Upper lobe of left lung (tissue), 6 donors: Measurements from ENCODE around the gene SIGLEC9. TPM values are rescaled to one million over a fixed set of nuclear protein-coding genes. Genes with fewer than 3 reads are reported as not detected.
A peak's percentile ranks its signal among the peaks of the same experiment; 100 is the strongest.

Experiments
- ATAC-seq, 2 donors: fragments of 200-7000 bp; cut with Tn5 transposase; one replicate each; pipeline ENCODE4 v1.9.1; 2022; ENCODE audit warnings: mild to moderate bottlenecking in 2 of 2, moderate library complexity in 2 of 2; ENCODE audit not compliant: low FRiP score in 2 of 2
- DNase-seq, 2 donors: peaks; one replicate each; pipeline ENCODE4 v3.0.0-alpha.2; 2019 to 2020
- H3K27ac ChIP-seq, 4 donors: fragments of 200-600 bp; sonication (generic); one replicate each; pipeline ENCODE4 v1.5.1; 2016 to 2019
- H3K27me3 ChIP-seq, 4 donors: fragments of 200-600 bp; sonication (generic); one replicate each; pipeline ENCODE4 v1.5.1; 2017 to 2019
- H3K36me3 ChIP-seq, 4 donors: fragments of 200-600 bp; sonication (generic); one replicate each; pipeline ENCODE4 v1.5.1; 2016 to 2019
- H3K4me1 ChIP-seq, 4 donors: fragments of 200-600 bp; sonication (generic); one replicate each; pipeline ENCODE4 v1.5.1; 2018 to 2019
- H3K4me3 ChIP-seq, 4 donors: fragments of 200-600 bp; sonication (generic); one replicate each; pipeline ENCODE4 v1.5.1; 2017 to 2019; ENCODE audit warnings: mild to moderate bottlenecking in 2 of 4, moderate library complexity in 1 of 4
- H3K9me3 ChIP-seq, 4 donors: fragments of 200-600 bp; sonication (generic); one replicate each; pipeline ENCODE4 v1.5.1; 2018 to 2019
- CTCF ChIP-seq, 6 experiments: fragments of 450-650 bp in 4 of 6; fragments of 200-600 bp in 2 of 6; sonication (generic) in 2 of 6; IDR thresholded peaks; one replicate each; pipeline ENCODE4 v1.5.1; 2016 to 2019; ENCODE audit warnings: antibody characterized with exemption in 6 of 6
- EP300 ChIP-seq, 4 donors: sonication (generic); formaldehyde crosslinking; IDR thresholded peaks; one replicate each; pipeline ENCODE4 v1.5.1; 2017; ENCODE audit warnings: antibody characterized with exemption in 4 of 4, control low read depth in 2 of 4
- POLR2A ChIP-seq, 4 donors: fragments of 450-650 bp; IDR thresholded peaks; one replicate each; pipeline ENCODE4 v1.5.1; 2016 to 2017; ENCODE audit warnings: antibody characterized with exemption in 4 of 4, mild to moderate bottlenecking in 2 of 4
- POLR2AphosphoS5 ChIP-seq, 2 donors: sonication (generic); formaldehyde crosslinking; IDR thresholded peaks; one replicate each; pipeline ENCODE4 v1.5.1; 2017; ENCODE audit warnings: antibody characterized with exemption in 2 of 2
- WGBS, 2 donors: methylation state at CpG; one replicate each; pipeline ENCODE4 v1.1.5; 2017 to 2018; 5-methylcytosine and 5-hydroxymethylcytosine counted together
- total RNA-seq, 6 donors: library from RNA; depleted of rRNA in 4 of 6; stranded (reverse); fragments of >200 nt in 4 of 6; gene quantifications; one replicate each; pipeline versions ENCODE4 v1.1.0 to v1.2.1, GENCODE V29; 2016 to 2021
- donor health status: DM: no; HTN: no; CAD: no; lungs with moderate emphysema.
- donor health status: DM: no; HTN: yes; CAD: no; lungs with severe emphysema.

Gene SIGLEC9
- total RNA-seq, 6 donors from 2014 or later, result 6.8 to 47.1 (median 24.6) TPM

- Histone ChIP-seq H3K27ac (peak overlapping the region; percentile 81 to 91 (median 87)), H3K4me1 (peaks cover 14 to 30% (median 18%) of the 10 kb centered on the region in 4 donors), H3K4me3 (peak overlapping the region in 1 of 4 donors; percentile 16), H3K9me3 (no peaks in the 10 kb centered on the region), H3K27me3 (no peaks in the 10 kb centered on the region), H3K36me3 (no peaks in the 10 kb centered on the region)
- DNase-seq (no peak), ATAC-seq (no peak)
- TF ChIP-seq POLR2A (IDR thresholded peaks at IDR 0.05) (no peak), CTCF (IDR thresholded peaks at IDR 0.05) (no peak), POLR2AphosphoS5 (IDR thresholded peaks at IDR 0.05) (no peak), EP300 (IDR thresholded peaks at IDR 0.05) (no peak)
- 75 to 85% methylated on average over 8 to 9 of the region's 9 CpGs for WGBS, 2 donors
These were observed 490 bp upstream of the SIGLEC9 start for GRCh38 chr19:51124216-51124615.

- H3K27ac ChIP-seq, result peak overlapping the region; percentile 81 to 91 (median 87)
These were observed 842 bp downstream of the SIGLEC9 start for GRCh38 chr19:51125421-51126075.

GRCh38 chr19:51127032-51127431, 2.3 kb downstream of the SIGLEC9 start:
- TF ChIP-seq POLR2AphosphoS5 (IDR thresholded peaks at IDR 0.05) (no peak), EP300 (IDR thresholded peaks at IDR 0.05) (no peak), CTCF (IDR thresholded peaks at IDR 0.05) (no peak), POLR2A (IDR thresholded peaks at IDR 0.05) (no peak)
- peak overlapping the region in 3 of 4 donors; percentile 13 to 46 (median 27) for H3K4me3 ChIP-seq
- no peaks in the 10 kb centered on the region for H3K36me3 ChIP-seq
- H3K9me3 ChIP-seq, result no peaks in the 10 kb centered on the region
- H3K27me3 ChIP-seq, result no peaks in the 10 kb centered on the region
- peaks cover 23 to 47% (median 37%) of the 10 kb centered on the region in 4 donors for H3K4me1 ChIP-seq
- ATAC-seq (no peak), DNase-seq (no peak)
- WGBS, 2 donors, result 76 to 78% methylated on average over 5 to 6 of the region's 6 CpGs
- H3K27ac ChIP-seq, result peak overlapping the region; percentile 32 to 91 (median 86)

More at GRCh38 chr19:51125421-51126075, 842 bp downstream of the SIGLEC9 start:
- H3K9me3 ChIP-seq, result no peaks in the 10 kb centered on the region
- peaks cover 14 to 35% (median 25%) of the 10 kb centered on the region in 4 donors for H3K4me1 ChIP-seq
- H3K27me3 ChIP-seq, result no peaks in the 10 kb centered on the region
- peak overlapping the region in 3 of 4 donors; percentile 13 to 46 (median 27) for H3K4me3 ChIP-seq
- peak in 1 of 2 donors; percentile 17 for DNase-seq
- no peak for TF ChIP-seq POLR2AphosphoS5 (IDR thresholded peaks at IDR 0.05)
- TF ChIP-seq CTCF (IDR thresholded peaks at IDR 0.05), result no peak
- no peak for TF ChIP-seq POLR2A (IDR thresholded peaks at IDR 0.05)
- no peak for TF ChIP-seq EP300 (IDR thresholded peaks at IDR 0.05)
- H3K36me3 ChIP-seq, result no peaks in the 10 kb centered on the region
- 92 to 94% methylated on average over 6 to 13 of the region's 16 CpGs for WGBS, 2 donors
- no peak for ATAC-seq

- DNase-seq (peak in 1 of 2 donors; percentile 69), ATAC-seq (peak in 1 of 2 donors; percentile 38)
- H3K4me1 ChIP-seq, result peaks cover 28 to 52% (median 43%) of the 10 kb centered on the region in 4 donors
- no peaks in the 10 kb centered on the region for H3K9me3 ChIP-seq
- TF ChIP-seq CTCF (IDR thresholded peaks at IDR 0.05) (no peak), POLR2A (IDR thresholded peaks at IDR 0.05) (peak in 1 of 4 donors; percentile 80), EP300 (IDR thresholded peaks at IDR 0.05) (no peak), POLR2AphosphoS5 (IDR thresholded peaks at IDR 0.05) (peak in 1 of 2 donors; percentile 52)
- peak overlapping the region; percentile 71 to 90 (median 81) for H3K27ac ChIP-seq
- H3K4me3 ChIP-seq, result peak overlapping the region in 1 of 4 donors; percentile 46
- WGBS, 2 donors, result 48 to 66% methylated on average over 4 of the region's 4 CpGs
- H3K36me3 ChIP-seq, result no peaks in the 10 kb centered on the region
- no peaks in the 10 kb centered on the region for H3K27me3 ChIP-seq
These were observed 3.0 kb downstream of the SIGLEC9 start for GRCh38 chr19:51127755-51128154.
